GM18508 (cell line): ENCODE data around the gene EML5.

Experiments used
- ATAC-seq: cut with Tn5 transposase; IDR thresholded peaks from one replicate; pipeline ENCODE4 v1.9.1; 2021; ENCODE audit warnings: moderate number of reproducible peaks; ENCODE audit not compliant: insufficient read depth, unreplicated experiment

The EML5 gene

GRCh38 chr14:88576222-88576621 lies 216.5 kb downstream of the EML5 start:
- ATAC-seq, result no peak

GRCh38 chr14:88572117-88572516 lies 220.6 kb downstream of the EML5 start:
- no peak for ATAC-seq

DNA sequence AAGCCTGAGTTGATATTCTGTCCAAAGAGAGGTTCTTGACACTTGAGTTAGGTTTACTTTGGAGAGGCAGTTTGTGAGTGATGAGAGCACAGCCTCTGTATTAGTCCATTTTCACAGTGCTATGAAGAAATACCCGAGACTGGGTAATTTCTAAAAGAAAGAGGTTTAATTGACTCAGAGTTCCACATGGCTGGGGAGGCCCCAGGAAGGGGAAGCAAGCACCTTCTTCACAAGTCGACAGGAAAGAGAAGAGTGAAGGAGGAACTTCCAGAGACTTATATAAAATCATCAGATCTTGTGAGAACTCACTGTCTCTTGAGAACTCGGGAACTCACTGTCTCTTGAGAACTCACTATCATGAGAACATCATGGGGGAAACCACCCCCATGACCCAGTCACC lies 224.6 kb downstream of the EML5 start:
- no peak for ATAC-seq

GRCh38 chr14:88565427-88565826 lies 227.3 kb downstream of the EML5 start:
- no peak for ATAC-seq

DNA sequence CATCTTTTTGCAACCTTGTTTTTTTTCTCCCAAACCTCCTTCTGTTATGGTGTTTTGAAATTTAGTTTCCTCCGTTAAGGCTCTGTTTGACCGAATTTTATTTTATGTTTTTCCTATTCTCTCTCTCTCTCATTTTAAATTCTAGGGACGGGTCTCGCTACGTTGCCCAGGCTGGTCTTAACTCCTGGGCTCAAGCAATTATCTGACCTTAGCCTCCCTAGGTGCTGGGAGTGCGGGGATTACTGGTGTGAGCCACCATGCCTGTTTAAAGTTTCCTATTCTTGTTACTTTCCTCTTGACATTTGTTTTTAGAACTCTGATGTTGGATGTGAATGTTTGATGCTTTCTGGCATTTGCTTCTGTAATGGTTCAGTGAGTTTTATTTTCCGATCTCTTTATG lies 228.9 kb downstream of the EML5 start:
- ATAC-seq, result no peak

DNA sequence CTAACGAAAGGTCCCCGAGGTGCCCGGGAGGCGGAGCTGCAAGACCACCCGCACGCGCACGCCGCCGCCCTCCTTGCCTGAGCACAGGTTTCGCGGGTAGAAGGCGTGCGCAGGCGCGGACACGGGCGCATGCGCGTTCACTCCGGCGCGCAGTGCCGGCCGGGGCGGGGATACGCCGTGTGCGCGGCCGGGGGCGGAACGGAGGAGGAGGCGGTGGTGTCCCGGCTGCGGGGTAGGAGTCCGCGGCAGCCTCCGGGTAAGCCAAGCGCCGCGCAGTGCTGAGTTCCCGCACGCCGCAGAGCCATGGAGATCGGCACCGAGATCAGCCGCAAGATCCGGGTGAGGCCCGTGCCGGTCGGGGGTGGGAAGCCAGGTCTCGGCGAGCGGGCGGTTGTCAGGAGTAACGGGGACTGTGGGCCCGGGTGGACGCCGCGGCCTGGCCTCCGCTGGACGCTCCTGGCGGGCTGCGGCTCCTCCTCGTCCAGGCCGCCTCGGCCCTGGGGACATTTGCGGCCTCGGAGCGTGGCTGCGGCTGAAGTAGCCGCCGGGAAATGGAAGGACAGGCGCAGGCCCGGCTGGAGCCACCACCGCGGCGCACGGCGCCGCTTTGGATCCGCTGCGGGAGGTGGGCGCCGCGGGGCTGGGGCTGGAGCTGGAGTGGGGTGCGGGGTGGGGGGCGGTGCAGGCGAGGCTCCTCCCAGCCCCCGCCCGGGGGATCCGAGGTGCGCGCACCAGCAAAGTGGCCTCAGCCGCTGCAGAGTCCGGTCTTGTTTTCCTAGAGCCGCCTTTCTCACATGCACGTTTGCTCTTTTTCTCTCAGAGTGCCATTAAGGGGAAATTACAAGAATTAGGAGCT lies 229.7 kb downstream of the EML5 start, which contains the start of gene ZC3H14:
ZC3H14 (plus strand) TSS at position 207 of the 856 bp plus-strand sequence; CDS start at position 304, 97 bp downstream.
- ATAC-seq, result peak; percentile 84

DNA sequence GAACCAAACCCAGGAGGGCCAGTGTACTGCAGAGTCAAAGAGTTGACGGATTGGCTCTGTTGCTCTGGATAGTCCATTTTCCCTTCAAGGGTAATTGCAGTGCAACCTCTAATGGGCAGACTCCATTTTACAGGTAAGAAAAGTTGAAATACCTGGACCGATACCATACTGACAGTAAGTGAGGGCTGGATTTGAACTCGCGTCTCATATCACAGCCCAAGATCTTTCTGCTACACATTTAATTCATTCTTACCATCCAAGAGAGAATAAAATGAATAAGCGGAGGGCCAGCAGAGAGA lies 230.3 kb downstream of the EML5 start:
- no peak for ATAC-seq
